Left lung (tissue), 10 donors: ENCODE measurements around the gene SF3A2. TPM values are rescaled to one million over a fixed set of nuclear protein-coding genes. Genes with fewer than 3 reads are reported as not detected.

Source experiments
- ATAC-seq: fragments of 200-7000 bp; cut with Tn5 transposase; one replicate; pipeline ENCODE4 v1.9.1; 2020; ENCODE audit warnings: moderate library complexity
- DNase-seq, 4 donors: peaks; one replicate each; pipeline ENCODE4 v3.0.0-alpha.2; 2013 to 2020
- H3K27ac ChIP-seq, 2 donors: fragments of 200-600 bp; sonication (generic) in 1 of 2; one replicate each; pipeline versions ENCODE4 v1.5.0 to v1.8.0; 2020 to 2021
- H3K27me3 ChIP-seq, 2 donors: fragments of 200-600 bp; sonication (generic) in 1 of 2; one replicate each; pipeline versions ENCODE4 v1.5.0 to v1.8.0; 2020 to 2021
- H3K36me3 ChIP-seq, 2 donors: fragments of 200-600 bp; sonication (generic) in 1 of 2; one replicate each; pipeline versions ENCODE4 v1.5.0 to v1.8.0; 2020 to 2021
- H3K4me1 ChIP-seq, 2 donors: fragments of 200-600 bp; one replicate each; pipeline ENCODE4 v1.8.0; 2021
- H3K4me3 ChIP-seq, 2 donors: fragments of 200-600 bp; sonication (generic) in 1 of 2; one replicate each; pipeline versions ENCODE4 v1.5.0 to v1.8.0; 2020 to 2021; ENCODE audit warnings: mild to moderate bottlenecking in 1 of 2
- H3K9me3 ChIP-seq, 2 donors: fragments of 200-600 bp; sonication (generic) in 1 of 2; one replicate each; pipeline versions ENCODE4 v1.5.0 to v1.8.0; 2020 to 2021
- intact Hi-C, 2 donors: fragments of 100-400 bp; cut with DNase I; formaldehyde crosslinking; loops; one replicate each; pipeline versions ENCODE4 v1.11.2 to v1.14.2; 2022
- polyA plus RNA-seq, 6 donors: library from polyadenylated mRNA; unstranded; fragments of 120-200 nt; gene quantifications; one replicate each; pipeline ENCODE4 v1.2.1, GENCODE V29; 2013; ENCODE audit not compliant: insufficient read length in 6 of 6
- total RNA-seq, 2 donors: library from RNA; stranded (reverse); fragmentation: NEBNext Ultra II Directional; extraction: Animal tissue kit (Norgen Biotek cat#: 25700); gene quantifications; one replicate each; pipeline ENCODE4 v1.2.1, GENCODE V29; 2021
- TF ChIP-seq, protein P1 (sequence below), 2 donors: fragments of 200-600 bp; sonication (generic) in 1 of 2; IDR thresholded peaks; one replicate each; pipeline versions ENCODE4 v1.5.0 to v1.8.0; 2021; ENCODE audit warnings: antibody characterized with exemption in 2 of 2
- donor health status: DM: no; HTN: yes; CAD: no.
- donor health status: DM: no; HTN: no; CAD: no.

SF3A2 gene
- total and polyA plus RNA-seq, 8 donors: 50.1 to 81.5 (median 71.4) TPM

DNA sequence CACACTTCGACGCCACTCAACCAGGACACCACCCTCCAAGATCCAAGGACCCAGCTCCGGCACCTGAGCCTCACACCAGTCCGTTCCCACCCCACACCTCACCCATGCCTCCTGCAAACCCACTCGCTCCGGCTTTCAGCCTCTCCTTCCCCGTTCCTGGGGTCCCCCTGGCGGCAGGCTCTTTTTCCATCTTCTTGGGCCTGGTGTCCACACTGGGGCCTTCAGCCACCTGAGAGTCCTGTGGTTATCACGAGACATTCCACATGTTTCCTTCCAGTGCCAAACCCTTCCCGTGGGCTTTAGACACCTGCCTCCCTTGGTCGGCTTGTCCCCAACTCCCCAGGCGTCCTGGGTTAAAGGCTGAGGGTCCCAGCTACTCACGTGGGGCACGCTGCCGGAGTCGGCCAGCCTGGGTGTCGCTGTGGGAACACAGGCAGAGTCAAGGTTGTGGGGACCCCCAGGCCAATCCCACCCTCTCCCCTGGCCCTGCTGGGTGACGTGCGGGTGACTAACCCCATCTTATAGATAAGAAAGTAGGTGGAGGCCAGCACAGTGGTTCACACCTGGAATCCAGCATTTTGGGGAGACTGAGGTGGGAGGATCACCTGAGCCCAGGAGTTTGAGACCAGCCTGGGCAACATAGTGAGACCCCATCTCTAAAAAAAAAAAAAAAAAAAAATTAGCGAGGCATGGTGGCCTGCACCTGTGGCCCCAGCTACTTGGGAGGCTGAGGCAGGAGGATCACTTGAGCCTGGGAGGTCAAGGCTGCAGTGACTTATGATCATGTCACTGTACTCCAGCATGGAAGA, 17.6 kb downstream of the SF3A2 start:
- Histone ChIP-seq H3K36me3 (peaks cover 0 to 3% of the 10 kb centered on the region in 2 donors), H3K27ac (no peak overlapping the region), H3K27me3 (peaks cover 51 to 57% of the 10 kb centered on the region in 2 donors), H3K9me3 (no peaks in the 10 kb centered on the region), H3K4me1 (peaks cover 23 to 41% of the 10 kb centered on the region in 2 donors), H3K4me3 (no peak overlapping the region)
- TF ChIP-seq, protein P1, sequence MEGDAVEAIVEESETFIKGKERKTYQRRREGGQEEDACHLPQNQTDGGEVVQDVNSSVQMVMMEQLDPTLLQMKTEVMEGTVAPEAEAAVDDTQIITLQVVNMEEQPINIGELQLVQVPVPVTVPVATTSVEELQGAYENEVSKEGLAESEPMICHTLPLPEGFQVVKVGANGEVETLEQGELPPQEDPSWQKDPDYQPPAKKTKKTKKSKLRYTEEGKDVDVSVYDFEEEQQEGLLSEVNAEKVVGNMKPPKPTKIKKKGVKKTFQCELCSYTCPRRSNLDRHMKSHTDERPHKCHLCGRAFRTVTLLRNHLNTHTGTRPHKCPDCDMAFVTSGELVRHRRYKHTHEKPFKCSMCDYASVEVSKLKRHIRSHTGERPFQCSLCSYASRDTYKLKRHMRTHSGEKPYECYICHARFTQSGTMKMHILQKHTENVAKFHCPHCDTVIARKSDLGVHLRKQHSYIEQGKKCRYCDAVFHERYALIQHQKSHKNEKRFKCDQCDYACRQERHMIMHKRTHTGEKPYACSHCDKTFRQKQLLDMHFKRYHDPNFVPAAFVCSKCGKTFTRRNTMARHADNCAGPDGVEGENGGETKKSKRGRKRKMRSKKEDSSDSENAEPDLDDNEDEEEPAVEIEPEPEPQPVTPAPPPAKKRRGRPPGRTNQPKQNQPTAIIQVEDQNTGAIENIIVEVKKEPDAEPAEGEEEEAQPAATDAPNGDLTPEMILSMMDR (IDR thresholded peaks at IDR 0.05): no peak
- no peak for DNase-seq
- intact Hi-C loops: no loop called here
- no peak for ATAC-seq

DNA sequence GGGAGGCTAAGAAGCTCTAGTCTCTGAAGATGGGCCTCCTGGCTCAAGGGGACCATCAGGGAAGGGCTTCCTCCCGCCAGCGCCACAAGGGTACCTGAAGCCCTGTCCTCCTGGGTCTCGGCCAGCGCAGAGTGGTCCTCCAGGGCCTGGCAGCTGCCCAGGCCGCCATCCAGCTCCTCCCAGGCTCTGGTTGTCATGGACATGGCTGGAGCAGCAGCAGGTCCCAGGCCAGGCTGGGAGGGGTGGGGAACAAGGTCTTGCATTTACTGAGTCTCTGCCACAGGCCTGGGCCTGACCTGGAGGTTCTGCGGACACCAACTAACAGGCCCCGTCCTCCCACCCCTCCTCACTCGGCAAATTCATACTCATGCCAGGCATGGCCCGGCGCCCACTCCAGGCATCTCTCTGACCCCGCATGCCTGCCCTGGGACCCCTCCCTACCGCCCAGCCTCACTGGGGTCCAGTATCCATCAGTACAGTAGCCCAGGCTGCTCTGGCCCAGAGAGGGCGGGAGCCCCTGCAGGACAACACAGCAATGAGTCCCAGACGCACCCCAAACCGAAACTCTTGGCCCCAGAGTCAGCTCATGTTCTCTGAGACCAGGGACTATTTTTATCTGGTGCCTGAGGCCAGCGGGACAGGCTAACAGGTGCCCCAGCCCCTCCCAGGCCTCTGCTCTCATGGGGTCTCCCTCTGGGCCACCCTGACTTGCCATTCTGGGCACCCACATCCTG, 18.7 kb downstream of the SF3A2 start:
- TF ChIP-seq, protein P1 (IDR thresholded peaks at IDR 0.05): no peak

DNA sequence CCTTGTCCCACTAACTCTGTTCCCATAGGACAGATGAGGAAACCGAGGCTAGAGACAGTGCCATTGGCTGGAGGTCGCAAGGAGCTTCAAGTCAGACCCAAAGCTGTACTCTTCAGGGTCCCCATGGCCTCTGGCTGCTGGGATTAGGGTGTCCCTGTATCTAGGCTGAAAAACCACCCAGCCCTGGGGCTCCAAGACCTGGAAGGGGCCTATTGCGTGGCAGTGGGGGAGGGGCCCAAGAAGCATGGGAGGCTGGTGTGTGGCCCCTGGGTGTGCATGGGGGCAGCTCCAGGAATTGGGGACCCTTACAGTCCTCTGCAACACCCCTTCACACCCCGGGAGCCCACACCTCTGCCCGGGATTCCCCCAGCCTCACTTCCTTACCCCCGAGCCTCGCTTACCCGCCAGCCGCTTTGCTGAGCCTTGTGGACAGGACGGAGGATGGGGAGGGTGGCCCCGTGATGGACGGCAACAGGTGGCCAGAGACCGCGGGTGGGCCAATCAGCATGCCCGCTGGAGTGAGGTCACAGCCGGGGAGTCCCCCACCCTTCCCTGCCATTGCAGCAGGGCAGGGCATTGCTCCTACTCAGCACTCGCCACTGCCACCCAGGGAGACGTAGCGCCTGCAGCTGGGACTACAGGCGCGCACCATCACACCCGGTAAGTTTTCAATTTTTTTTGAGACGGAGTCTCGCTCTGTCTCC, 19.5 kb downstream of the SF3A2 start, which contains the start of gene JSRP1:
Gene JSRP1 (minus strand): TSS at position 436 of the 704 bp plus-strand sequence. CDS start 1,103 bp downstream, outside the sequence.
- H3K4me3 ChIP-seq: no peak within 1 kb of the TSS
- no peaks in the 10 kb centered on the region for H3K36me3 ChIP-seq
- DNase-seq (no peak), ATAC-seq (no peak)
- peaks cover 19 to 28% of the 10 kb centered on the region in 2 donors for H3K4me1 ChIP-seq
- peaks cover 32 to 39% of the 10 kb centered on the region in 2 donors for H3K27me3 ChIP-seq
- no peaks in the 10 kb centered on the region for H3K9me3 ChIP-seq
- intact Hi-C loops: no loop called here
- TF ChIP-seq, protein P1 (IDR thresholded peaks at IDR 0.05): no peak
- H3K27ac ChIP-seq: no peak within 1 kb of the TSS

More for the DNA sequence above, 18.7 kb downstream of the SF3A2 start:
- no peak for DNase-seq
- Histone ChIP-seq H3K9me3 (no peaks in the 10 kb centered on the region), H3K36me3 (no peaks in the 10 kb centered on the region), H3K4me3 (no peak overlapping the region), H3K27ac (no peak overlapping the region), H3K4me1 (peaks cover 23 to 36% of the 10 kb centered on the region in 2 donors), H3K27me3 (peaks cover 41 to 47% of the 10 kb centered on the region in 2 donors)
- intact Hi-C loops: no loop called here
- no peak for ATAC-seq

DNA sequence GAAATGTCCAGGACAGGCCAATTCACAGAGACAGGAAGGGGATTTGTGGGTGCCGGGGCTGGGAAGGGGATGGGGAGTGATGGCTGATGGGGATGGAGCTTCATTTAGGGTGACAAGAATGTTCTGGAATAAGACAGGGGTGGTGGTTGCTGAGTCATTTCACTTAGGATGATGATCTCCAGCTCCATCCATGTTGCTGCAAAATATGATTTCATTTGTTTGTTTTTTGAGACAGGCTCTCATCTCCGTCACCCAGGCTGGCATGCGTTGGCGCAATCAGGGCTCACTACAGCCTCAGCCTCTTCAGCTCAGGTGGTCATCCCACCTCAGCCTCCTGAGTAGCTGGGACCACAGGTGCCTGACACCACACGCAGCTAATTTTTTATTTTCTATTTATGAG, 22.7 kb downstream of the SF3A2 start:
- Histone ChIP-seq H3K4me3 (no peak overlapping the region), H3K9me3 (no peaks in the 10 kb centered on the region), H3K27me3 (peaks cover under 1 to 7% of the 10 kb centered on the region in 2 donors), H3K27ac (no peak overlapping the region), H3K36me3 (no peaks in the 10 kb centered on the region), H3K4me1 (peaks cover 0 to 11% of the 10 kb centered on the region in 2 donors)
- no peak for ATAC-seq
- no peak for DNase-seq
- TF ChIP-seq, protein P1 (IDR thresholded peaks at IDR 0.05): no peak
- intact Hi-C loops: no loop called here
